ENCODE measurements around the gene ID2.

GRCh38 chr2:8682719-8683667, 1.1 kb downstream of the ID2 start:
- TF ChIP-seq EZH2 (IDR thresholded peaks at IDR 0.05; ENCODE audit: insufficient read depth, poor library complexity, severe bottlenecking) (no peak), EZH2phosphoT487 (IDR thresholded peaks at IDR 0.05; ENCODE audit: insufficient read depth, low read depth) (no peak)

All from GM23248 (cell line).